ENCODE results near the gene NADSYN1.

DNA sequence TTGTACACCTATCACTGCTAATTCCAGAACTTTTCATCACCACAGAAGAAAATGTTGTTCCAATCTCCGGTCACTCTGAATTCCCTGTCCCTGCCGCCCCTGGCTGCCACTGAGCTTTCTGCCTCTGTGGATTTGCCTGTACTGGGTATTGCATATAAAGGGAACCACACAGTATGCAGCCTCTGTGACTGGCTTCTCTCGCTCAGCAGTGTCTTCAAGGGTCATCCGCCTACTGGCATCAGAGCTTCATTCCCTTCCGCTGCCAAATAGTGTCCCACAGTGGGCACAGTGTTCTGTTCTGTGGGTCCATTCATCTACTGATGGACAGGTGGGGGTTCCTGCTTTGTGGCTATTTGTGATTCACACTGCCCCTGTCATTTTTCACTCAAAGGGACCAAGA is 10.1 kb upstream of the NADSYN1 start:
- TF ChIP-seq, protein P1, sequence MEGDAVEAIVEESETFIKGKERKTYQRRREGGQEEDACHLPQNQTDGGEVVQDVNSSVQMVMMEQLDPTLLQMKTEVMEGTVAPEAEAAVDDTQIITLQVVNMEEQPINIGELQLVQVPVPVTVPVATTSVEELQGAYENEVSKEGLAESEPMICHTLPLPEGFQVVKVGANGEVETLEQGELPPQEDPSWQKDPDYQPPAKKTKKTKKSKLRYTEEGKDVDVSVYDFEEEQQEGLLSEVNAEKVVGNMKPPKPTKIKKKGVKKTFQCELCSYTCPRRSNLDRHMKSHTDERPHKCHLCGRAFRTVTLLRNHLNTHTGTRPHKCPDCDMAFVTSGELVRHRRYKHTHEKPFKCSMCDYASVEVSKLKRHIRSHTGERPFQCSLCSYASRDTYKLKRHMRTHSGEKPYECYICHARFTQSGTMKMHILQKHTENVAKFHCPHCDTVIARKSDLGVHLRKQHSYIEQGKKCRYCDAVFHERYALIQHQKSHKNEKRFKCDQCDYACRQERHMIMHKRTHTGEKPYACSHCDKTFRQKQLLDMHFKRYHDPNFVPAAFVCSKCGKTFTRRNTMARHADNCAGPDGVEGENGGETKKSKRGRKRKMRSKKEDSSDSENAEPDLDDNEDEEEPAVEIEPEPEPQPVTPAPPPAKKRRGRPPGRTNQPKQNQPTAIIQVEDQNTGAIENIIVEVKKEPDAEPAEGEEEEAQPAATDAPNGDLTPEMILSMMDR (IDR thresholded peaks at IDR 0.05 in 8 of 11, conservative IDR thresholded peaks at IDR 0.05 in 3 of 11), result no peak
- TF ChIP-seq POLR2AphosphoS5 (IDR thresholded peaks at IDR 0.05), result no peak

Data from spleen (tissue), 7 donors.